ENCODE results near the gene FES.
"Not testable (repeated sequence)": the region's sequence is repeated elsewhere in the genome, so short reads cannot be mapped to it uniquely, and the experiment has no call there.

Gene FES

DNA sequence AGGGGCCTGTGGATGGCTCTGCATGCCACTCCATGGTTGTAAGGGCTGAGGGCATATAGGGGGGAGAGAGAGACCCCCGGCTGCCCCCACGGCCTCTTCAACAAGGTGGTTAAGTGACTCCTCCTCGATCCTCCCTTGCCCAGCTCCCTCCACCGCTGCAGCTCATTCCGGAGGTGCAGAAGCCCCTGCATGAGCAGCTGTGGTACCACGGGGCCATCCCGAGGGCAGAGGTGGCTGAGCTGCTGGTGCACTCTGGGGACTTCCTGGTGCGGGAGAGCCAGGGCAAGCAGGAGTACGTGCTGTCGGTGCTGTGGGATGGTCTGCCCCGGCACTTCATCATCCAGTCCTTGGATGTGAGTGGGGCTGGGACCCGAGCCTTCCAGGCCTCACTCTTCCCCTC is 6.5 kb downstream of the FES start:
- FAIRE-seq: no peak

DNA sequence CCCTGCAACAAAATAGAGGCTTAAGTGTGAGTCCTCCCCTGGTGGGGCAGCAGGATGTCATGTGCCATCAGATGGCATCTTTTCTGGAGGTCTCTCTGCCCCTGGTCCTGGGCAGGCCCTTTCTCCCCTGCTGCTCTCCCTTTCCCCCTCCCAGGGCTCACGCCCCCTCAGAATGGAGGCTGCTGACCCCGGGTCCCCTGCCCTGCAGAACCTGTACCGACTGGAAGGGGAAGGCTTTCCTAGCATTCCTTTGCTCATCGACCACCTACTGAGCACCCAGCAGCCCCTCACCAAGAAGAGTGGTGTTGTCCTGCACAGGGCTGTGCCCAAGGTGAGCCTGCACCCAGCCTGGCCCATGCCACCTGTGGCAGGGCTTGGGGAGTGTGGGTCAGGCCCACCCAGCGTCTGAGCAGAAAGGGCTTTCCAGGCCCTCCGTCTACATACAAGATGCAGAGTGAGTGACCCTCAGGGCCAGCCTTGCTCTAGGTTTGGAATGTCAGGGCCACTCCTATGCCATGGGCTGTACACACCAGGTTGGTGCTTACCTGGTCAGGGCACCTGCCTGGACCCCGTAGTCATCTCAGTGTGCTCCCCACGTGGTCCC is 7.1 kb downstream of the FES start:
- FAIRE-seq: no peak
- DNase-seq (ENCODE audit: low spot score): no peak

More for the DNA sequence above, 6.5 kb downstream of the FES start:
- no peak for DNase-seq (ENCODE audit: low spot score)

DNA sequence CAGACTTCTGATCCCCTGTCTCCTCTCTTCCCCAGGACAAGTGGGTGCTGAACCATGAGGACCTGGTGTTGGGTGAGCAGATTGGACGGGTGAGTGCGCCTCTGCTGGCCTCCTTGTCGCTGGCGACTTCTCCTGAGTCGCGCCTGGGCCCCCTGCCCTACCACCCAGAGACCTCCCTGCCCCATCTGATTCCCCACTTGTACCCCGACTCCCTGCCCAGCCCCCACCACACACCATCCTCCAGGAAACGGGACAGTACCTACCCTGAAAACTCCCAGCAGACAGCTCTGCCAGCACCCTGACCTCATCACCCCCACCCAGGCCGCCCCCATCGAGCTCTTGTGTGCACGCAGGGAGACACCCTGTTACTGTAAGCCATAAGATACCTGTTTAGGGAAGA is 7.7 kb downstream of the FES start:
- FAIRE-seq (no peak), DNase-seq (ENCODE audit: low spot score) (no peak)

GRCh38 chr15:90892498-90893174 is 8.3 kb downstream of the FES start:
- DNase-seq (ENCODE audit: low spot score) (no peak), FAIRE-seq (no peak)

DNA sequence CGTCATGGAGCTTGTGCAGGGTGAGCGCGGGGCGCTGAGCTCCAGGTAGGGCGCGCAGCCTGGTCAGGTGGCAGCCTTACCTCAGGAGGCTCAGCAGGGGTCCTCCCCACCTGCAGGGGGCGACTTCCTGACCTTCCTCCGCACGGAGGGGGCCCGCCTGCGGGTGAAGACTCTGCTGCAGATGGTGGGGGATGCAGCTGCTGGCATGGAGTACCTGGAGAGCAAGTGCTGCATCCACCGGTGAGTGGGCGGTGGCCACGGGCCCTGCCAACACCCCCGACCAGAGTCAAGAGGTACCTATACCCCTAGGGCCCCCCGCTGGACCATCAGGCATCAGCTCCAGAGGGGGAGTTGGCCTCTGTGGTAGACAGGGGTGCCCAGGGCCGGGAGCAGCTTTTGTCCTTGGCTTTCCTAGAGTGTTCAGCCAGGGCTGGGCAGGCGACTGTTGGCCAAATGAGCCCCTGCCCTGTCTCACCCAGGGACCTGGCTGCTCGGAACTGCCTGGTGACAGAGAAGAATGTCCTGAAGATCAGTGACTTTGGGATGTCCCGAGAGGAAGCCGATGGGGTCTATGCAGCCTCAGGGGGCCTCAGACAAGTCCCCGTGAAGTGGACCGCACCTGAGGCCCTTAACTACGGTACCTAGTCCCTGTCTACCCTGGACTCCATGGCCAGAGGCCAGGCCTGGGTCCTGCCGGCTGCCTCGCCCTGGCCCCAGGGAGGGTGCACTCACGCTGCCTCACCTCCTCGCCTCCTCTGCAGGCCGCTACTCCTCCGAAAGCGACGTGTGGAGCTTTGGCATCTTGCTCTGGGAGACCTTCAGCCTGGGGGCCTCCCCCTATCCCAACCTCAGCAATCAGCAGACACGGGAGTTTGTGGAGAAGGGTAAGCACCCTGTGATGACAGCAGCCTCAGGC is 9.1 kb downstream of the FES start:
- DNase-seq (ENCODE audit: low spot score) (peak; percentile 90), FAIRE-seq (no peak)

- FAIRE-seq (no peak), DNase-seq (ENCODE audit: low spot score) (no peak)
Observed at GRCh38 chr15:90895571-90896117, 11.3 kb downstream of the FES start.

- not testable (repeated sequence) for DNase-seq (ENCODE audit: low spot score); FAIRE-seq
Observed at GRCh38 chr15:90897131-90897655, 12.9 kb downstream of the FES start.

GRCh38 chr15:90901175-90902039 is 17.1 kb downstream of the FES start:
- DNase-seq (ENCODE audit: low spot score) (no peak), FAIRE-seq (no peak)

GRCh38 chr15:90902040-90902839 is 17.9 kb downstream of the FES start:
- FAIRE-seq (peak; percentile 35), DNase-seq (ENCODE audit: low spot score) (peak; percentile 97)

GRCh38 chr15:90902840-90903732 is 18.8 kb downstream of the FES start, which contains the start of gene MAN2A2:
Gene MAN2A2 (plus strand): TSS chr15:90903302. CDS start chr15:90904208, 906 bp downstream.
- DNase-seq (ENCODE audit: low spot score): peak; percentile 69
- FAIRE-seq: no peak

DNA sequence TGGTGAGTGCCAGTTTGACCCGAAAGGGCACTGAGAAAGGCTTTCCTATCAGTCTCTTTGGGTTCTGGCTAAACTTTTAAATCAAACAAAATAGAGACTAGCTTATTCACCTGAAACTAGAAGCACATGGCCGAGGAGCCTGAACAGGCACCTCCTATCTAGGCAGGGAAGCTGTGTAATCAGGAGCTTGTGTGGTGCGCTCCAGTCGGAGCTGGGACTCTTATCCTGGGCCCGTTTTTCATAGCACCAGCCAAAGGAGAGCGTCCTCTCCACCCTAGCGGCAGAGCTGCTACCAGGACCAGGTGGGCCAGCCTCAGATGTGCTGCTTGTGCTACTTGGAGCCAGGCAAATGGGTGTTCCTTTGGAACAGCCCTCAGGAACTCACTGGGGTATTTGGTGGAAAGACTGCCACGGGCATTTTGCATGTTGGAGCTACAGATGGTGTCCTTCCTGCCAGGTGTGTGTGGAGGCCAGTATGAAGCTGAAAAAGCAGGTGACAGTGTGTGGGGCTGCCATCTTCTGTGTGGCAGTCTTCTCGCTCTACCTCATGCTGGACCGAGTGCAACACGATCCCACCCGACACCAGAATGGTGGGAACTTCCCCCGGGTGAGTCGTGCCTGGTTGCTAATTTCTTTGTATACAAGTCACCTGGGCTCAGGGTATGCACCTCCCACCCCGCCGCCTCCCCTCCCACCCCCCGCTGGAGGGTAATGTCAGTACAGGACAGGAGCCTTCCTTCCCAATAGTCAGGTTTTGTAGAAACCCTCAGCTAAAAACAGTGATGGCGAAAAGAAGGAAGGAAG is 19.6 kb downstream of the FES start:
- no peak for DNase-seq (ENCODE audit: low spot score)
- FAIRE-seq: no peak

DNA sequence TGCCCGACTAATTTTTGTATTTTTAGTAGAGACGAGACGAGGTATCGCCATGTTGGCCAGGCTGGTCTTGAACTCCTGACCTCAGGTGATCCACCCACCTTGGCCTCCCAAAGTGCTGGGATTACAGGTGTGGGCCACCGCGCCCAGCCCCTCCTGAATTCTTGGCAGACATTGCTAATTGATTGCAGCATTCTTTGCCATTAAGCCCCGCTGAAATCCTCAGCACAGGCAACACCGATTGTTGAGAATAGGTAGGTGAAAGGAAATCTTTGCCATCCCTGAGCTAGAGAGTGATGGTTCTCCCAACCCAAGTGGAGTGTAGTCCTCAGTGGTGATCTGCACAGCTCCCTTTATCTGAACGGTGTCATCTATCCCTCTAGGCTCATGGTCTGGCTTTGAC is 20.4 kb downstream of the FES start:
- DNase-seq (ENCODE audit: low spot score) (no peak), FAIRE-seq (no peak)

- DNase-seq (ENCODE audit: low spot score) (no peak), FAIRE-seq (no peak)
Observed at GRCh38 chr15:90905306-90906180, 21.2 kb downstream of the FES start.

- FAIRE-seq: no peak
- DNase-seq (ENCODE audit: low spot score): no peak
Observed at GRCh38 chr15:90906181-90906849, 22.0 kb downstream of the FES start.

DNA sequence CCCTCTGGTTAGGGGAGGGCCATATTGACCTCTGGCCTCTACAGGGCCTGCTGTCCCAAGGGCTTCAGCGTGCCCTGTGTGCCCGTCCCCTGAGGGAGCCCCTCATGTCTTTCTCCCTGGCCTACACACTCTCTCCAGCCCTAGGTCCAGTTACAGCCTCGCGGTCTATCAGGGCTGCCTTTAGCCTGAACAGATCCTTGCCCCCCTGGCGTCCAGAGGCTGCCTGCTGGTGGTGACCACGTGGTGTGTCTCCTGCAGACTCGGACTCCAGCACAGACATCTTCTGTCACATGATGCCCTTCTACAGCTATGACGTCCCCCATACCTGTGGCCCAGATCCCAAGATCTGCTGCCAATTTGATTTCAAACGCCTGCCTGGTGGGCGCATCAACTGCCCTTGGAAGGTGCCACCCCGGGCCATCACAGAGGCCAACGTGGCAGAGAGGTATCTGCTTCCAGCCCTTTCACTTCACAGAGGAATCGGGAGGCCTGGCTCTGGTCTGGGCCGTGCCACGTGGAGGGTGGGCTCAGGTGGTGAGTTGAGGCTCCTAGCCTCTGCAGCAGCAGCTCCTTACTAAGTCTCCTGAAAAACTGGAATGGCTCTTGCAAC is 22.9 kb downstream of the FES start:
- DNase-seq (ENCODE audit: low spot score) (no peak), FAIRE-seq (no peak)

All from urothelium cell line (cell line).